GOT3 (cell line): ENCODE results near the gene HPSE2.

Source experiments
- DNase-seq: peaks from one replicate; lab custom pipeline; 2025; ENCODE audit warnings: mixed read lengths; lab: John Stamatoyannopoulos, UW

HPSE2 gene

GRCh38 chr10:98833542-98833941 is 402.1 kb downstream of the HPSE2 start:
- no peak for DNase-seq

- no peak for DNase-seq
These were observed 402.9 kb downstream of the HPSE2 start for GRCh38 chr10:98832738-98833137.

GRCh38 chr10:98832196-98832595 is 403.5 kb downstream of the HPSE2 start:
- no peak for DNase-seq

GRCh38 chr10:98831391-98831790 is 404.3 kb downstream of the HPSE2 start:
- no peak for DNase-seq

GRCh38 chr10:98825741-98826140 is 409.9 kb downstream of the HPSE2 start:
- no peak for DNase-seq

- DNase-seq: no peak
These were observed 418.3 kb downstream of the HPSE2 start for GRCh38 chr10:98817396-98817795.

- no peak for DNase-seq
These were observed 420.4 kb downstream of the HPSE2 start for GRCh38 chr10:98815039-98815885.

GRCh38 chr10:98814470-98814869 is 421.2 kb downstream of the HPSE2 start:
- no peak for DNase-seq

GRCh38 chr10:98808282-98808892 is 427.3 kb downstream of the HPSE2 start:
- DNase-seq: no peak

GRCh38 chr10:98800263-98800662 is 435.4 kb downstream of the HPSE2 start:
- DNase-seq: no peak

- DNase-seq: no peak
These were observed 440.2 kb downstream of the HPSE2 start for GRCh38 chr10:98795467-98795866.

- DNase-seq: no peak
These were observed 444.8 kb downstream of the HPSE2 start for GRCh38 chr10:98790817-98791216.

- DNase-seq: no peak
These were observed 457.3 kb downstream of the HPSE2 start for GRCh38 chr10:98778277-98778759.

- no peak for DNase-seq
These were observed 477.2 kb downstream of the HPSE2 start for GRCh38 chr10:98758463-98758862.

GRCh38 chr10:98748298-98748697 is 487.4 kb downstream of the HPSE2 start:
- DNase-seq: no peak

GRCh38 chr10:98745645-98746044 is 490.0 kb downstream of the HPSE2 start:
- DNase-seq: no peak

- DNase-seq: no peak
These were observed 515.1 kb downstream of the HPSE2 start for GRCh38 chr10:98720551-98720950.

- DNase-seq: no peak
These were observed 522.1 kb downstream of the HPSE2 start for GRCh38 chr10:98713586-98713985.

- no peak for DNase-seq
These were observed 539.1 kb downstream of the HPSE2 start for GRCh38 chr10:98696516-98696915.

- no peak for DNase-seq
These were observed 540.8 kb downstream of the HPSE2 start for GRCh38 chr10:98694883-98695282.

GRCh38 chr10:98694014-98694413 is 541.6 kb downstream of the HPSE2 start:
- DNase-seq: no peak

GRCh38 chr10:98687685-98688084 is 548.0 kb downstream of the HPSE2 start:
- DNase-seq: no peak
